Parathyroid adenoma (tissue), 2 donors: ENCODE results near the gene PSMF1.

Experiments
- H2AFZ ChIP-seq: fragments of 300-600 bp; sonication (generic); one replicate; pipeline ENCODE4 v1.7.0; 2017; ENCODE audit warnings: antibody characterized with exemption, mild to moderate bottlenecking
- H3K27ac ChIP-seq: fragments of 300-600 bp; sonication (generic); one replicate; pipeline ENCODE4 v1.7.0; 2017
- H3K27me3 ChIP-seq: fragments of 300-600 bp; sonication (generic); one replicate; pipeline ENCODE4 v1.7.0; 2017; ENCODE audit warnings: low read length; ENCODE audit not compliant: control insufficient read depth, insufficient read depth
- H3K36me3 ChIP-seq: fragments of 300-600 bp; sonication (generic); one replicate; pipeline ENCODE4 v1.7.0; 2017; ENCODE audit warnings: low read length; ENCODE audit not compliant: control insufficient read depth, insufficient read depth
- H3K4me1 ChIP-seq: fragments of 300-600 bp; sonication (generic); one replicate; pipeline ENCODE4 v1.7.0; 2017; ENCODE audit warnings: control low read depth
- H3K4me2 ChIP-seq: fragments of 300-600 bp; sonication (generic); one replicate; pipeline ENCODE4 v1.7.0; 2017; ENCODE audit warnings: low read length
- H3K4me3 ChIP-seq: fragments of 300-600 bp; sonication (generic); one replicate; pipeline ENCODE4 v1.7.0; 2017; ENCODE audit warnings: low read depth, low read length
- H3K79me2 ChIP-seq: fragments of 300-600 bp; sonication (generic); one replicate; pipeline ENCODE4 v1.7.0; 2017; ENCODE audit warnings: control low read depth
- H3K9ac ChIP-seq: fragments of 300-600 bp; sonication (generic); one replicate; pipeline ENCODE4 v1.7.0; 2017; ENCODE audit warnings: mild to moderate bottlenecking
- H3K9me3 ChIP-seq: fragments of 300-600 bp; sonication (generic); one replicate; pipeline ENCODE4 v1.7.0; 2017; ENCODE audit warnings: low read length; ENCODE audit not compliant: control insufficient read depth
- TF ChIP-seq, protein P1 (sequence below): fragments of 300-600 bp; sonication (generic); IDR thresholded peaks from one replicate; pipeline ENCODE4 v1.7.0; 2017; ENCODE audit warnings: antibody characterized with exemption, mild to moderate bottlenecking
- donor health status: primary hyperparathyroidism.

Gene PSMF1

DNA sequence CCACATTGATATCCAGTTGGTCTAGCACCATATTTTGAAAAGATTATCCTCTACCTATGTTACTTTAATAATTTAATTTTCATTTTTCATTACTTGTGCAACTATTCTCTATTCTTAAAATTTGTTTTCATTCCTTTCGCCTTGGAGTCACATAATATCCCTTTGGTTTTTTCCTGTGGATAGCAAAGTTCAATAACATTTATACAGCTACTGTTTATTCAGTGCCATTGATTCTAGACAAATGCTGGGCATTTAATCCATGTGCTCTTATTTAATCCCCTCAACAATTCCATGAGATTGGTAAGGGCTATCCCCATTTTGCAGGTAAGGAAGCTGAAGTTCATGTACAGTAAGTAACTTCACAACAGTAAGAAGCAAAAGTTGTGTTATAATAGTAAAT is 32.6 kb downstream of the PSMF1 start:
- TF ChIP-seq, protein P1, sequence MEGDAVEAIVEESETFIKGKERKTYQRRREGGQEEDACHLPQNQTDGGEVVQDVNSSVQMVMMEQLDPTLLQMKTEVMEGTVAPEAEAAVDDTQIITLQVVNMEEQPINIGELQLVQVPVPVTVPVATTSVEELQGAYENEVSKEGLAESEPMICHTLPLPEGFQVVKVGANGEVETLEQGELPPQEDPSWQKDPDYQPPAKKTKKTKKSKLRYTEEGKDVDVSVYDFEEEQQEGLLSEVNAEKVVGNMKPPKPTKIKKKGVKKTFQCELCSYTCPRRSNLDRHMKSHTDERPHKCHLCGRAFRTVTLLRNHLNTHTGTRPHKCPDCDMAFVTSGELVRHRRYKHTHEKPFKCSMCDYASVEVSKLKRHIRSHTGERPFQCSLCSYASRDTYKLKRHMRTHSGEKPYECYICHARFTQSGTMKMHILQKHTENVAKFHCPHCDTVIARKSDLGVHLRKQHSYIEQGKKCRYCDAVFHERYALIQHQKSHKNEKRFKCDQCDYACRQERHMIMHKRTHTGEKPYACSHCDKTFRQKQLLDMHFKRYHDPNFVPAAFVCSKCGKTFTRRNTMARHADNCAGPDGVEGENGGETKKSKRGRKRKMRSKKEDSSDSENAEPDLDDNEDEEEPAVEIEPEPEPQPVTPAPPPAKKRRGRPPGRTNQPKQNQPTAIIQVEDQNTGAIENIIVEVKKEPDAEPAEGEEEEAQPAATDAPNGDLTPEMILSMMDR, result no peak
- no peak overlapping the region for H3K27ac ChIP-seq
- no peaks in the 10 kb centered on the region for H3K27me3 ChIP-seq
- H3K4me3 ChIP-seq, result no peak overlapping the region
- H3K36me3 ChIP-seq, result no peaks in the 10 kb centered on the region
- H3K4me1 ChIP-seq, result no peaks in the 10 kb centered on the region
- H2AFZ ChIP-seq, result no peak overlapping the region
- no peaks in the 10 kb centered on the region for H3K9me3 ChIP-seq
- H3K9ac ChIP-seq, result no peak overlapping the region
- peaks cover 16% of the 10 kb centered on the region for H3K79me2 ChIP-seq
- H3K4me2 ChIP-seq, result no peak overlapping the region

DNA sequence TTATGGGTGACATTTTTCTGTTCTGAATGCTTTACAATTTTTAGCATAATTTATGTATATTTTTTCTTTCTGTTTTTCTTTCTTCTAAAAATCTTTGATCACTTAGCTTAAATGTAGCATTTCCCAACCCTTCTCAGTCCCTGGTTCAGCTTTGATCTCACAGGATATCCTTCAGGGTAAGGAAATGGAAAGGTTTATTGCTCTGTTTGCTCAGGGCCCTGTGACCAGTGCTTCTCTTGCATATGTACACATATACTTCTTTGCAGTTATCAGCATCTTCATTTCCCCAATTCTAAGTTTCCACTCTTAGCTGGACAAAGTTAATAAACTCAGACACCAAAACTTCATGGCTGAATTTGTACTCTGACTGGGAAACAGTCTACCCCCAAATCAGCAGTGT is 35.8 kb downstream of the PSMF1 start:
- Histone ChIP-seq H3K79me2 (peaks cover 5% of the 10 kb centered on the region), H3K4me1 (no peaks in the 10 kb centered on the region), H3K4me2 (no peak overlapping the region), H3K9me3 (no peaks in the 10 kb centered on the region), H3K27ac (no peak overlapping the region), H3K9ac (no peak overlapping the region), H3K36me3 (no peaks in the 10 kb centered on the region), H3K4me3 (no peak overlapping the region), H3K27me3 (no peaks in the 10 kb centered on the region), H2AFZ (no peak overlapping the region)
- TF ChIP-seq, protein P1, result no peak

DNA sequence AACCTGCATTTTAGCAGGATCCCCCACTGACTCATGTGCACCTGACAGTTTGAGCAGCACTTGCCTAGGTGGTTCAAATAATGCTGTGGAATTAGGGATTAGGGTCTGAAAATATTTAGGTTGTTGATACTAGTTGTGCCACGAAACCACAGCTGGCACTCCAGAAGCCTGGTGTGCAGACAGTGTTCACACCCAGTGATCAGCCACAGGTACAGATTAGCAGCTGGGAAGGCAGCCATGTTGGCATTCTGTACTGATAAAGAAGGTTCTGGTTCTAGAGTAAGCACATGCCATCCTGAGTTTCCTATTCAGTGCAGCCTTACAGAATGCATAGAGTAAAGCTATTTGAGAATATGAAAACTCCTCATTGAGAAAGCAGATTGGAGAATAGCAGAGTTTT is 36.3 kb downstream of the PSMF1 start:
- no peak overlapping the region for H3K27ac ChIP-seq
- no peaks in the 10 kb centered on the region for H3K9me3 ChIP-seq
- no peaks in the 10 kb centered on the region for H3K36me3 ChIP-seq
- H3K79me2 ChIP-seq, result peaks cover 3% of the 10 kb centered on the region
- H3K4me2 ChIP-seq, result no peak overlapping the region
- H3K4me1 ChIP-seq, result no peaks in the 10 kb centered on the region
- H2AFZ ChIP-seq, result no peak overlapping the region
- H3K9ac ChIP-seq, result no peak overlapping the region
- TF ChIP-seq, protein P1, result no peak
- H3K27me3 ChIP-seq, result no peaks in the 10 kb centered on the region
- H3K4me3 ChIP-seq, result no peak overlapping the region

DNA sequence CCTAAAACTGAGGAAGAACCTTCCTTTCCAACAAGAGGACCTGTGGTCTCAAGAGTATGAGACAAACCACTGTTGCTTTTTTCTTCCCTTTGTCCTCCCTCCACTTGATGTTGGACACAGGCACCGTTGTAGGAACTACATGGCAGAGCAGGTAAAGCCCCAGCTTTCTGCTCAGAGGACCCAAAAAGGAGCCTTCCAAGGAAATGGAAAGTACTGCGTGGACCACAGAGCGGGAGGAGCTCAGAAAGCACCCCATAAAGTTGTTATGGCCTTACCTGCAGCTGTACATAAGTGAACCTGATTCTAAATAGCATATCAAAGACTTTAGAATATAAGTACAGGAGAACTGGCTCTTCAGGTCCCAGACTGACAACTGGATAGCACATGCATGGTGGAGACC is 36.9 kb downstream of the PSMF1 start:
- TF ChIP-seq, protein P1, result no peak
- Histone ChIP-seq H3K79me2 (no peaks in the 10 kb centered on the region), H3K27me3 (no peaks in the 10 kb centered on the region)

DNA sequence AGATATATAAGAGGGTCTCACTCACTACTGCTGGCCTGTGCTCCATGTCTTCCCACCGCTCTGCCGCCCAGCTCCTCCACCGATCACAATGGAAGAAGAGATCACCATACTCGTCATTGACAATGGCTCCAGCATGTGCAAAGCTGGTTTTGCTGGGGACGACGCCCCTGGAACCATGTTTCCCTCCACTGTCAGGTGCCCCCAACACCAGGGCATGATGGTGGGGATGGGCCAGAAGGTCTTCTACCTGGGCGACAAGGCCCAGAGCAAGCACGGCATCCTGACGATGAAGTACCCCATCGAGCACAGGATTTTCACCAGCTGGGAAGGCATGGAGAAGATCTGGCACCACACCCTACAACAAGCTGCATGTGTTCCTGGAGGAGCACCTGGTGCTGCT is 42.1 kb downstream of the PSMF1 start:
- H2AFZ ChIP-seq, result no peak overlapping the region

More for the DNA sequence above, 36.9 kb downstream of the PSMF1 start:
- Histone ChIP-seq H3K4me3 (no peak overlapping the region), H3K9ac (no peak overlapping the region), H3K36me3 (no peaks in the 10 kb centered on the region), H3K27ac (no peak overlapping the region), H2AFZ (no peak overlapping the region), H3K9me3 (no peaks in the 10 kb centered on the region), H3K4me1 (no peaks in the 10 kb centered on the region), H3K4me2 (no peak overlapping the region)

More for the DNA sequence above, 42.1 kb downstream of the PSMF1 start:
- peaks cover 3% of the 10 kb centered on the region for H3K79me2 ChIP-seq
- H3K4me2 ChIP-seq, result no peak overlapping the region
- H3K27ac ChIP-seq, result no peak overlapping the region
- H3K27me3 ChIP-seq, result no peaks in the 10 kb centered on the region
- no peaks in the 10 kb centered on the region for H3K9me3 ChIP-seq
- H3K36me3 ChIP-seq, result no peaks in the 10 kb centered on the region
- TF ChIP-seq, protein P1, result no peak
- no peak overlapping the region for H3K9ac ChIP-seq
- H3K4me1 ChIP-seq, result no peaks in the 10 kb centered on the region
- H3K4me3 ChIP-seq, result no peak overlapping the region
